ENCODE data around the gene HMGN4. TPM values are rescaled to one million over a fixed set of nuclear protein-coding genes. Genes with fewer than 3 reads are reported as not detected.
"Not testable (repeated sequence)": the region's sequence is repeated elsewhere in the genome, so short reads cannot be mapped to it uniquely, and the experiment has no call there.

Gene HMGN4
- 23.6 and 26.3 TPM in 2 replicates for total RNA-seq (2014; rRNA removed; shearing (Covaris generic))

DNA sequence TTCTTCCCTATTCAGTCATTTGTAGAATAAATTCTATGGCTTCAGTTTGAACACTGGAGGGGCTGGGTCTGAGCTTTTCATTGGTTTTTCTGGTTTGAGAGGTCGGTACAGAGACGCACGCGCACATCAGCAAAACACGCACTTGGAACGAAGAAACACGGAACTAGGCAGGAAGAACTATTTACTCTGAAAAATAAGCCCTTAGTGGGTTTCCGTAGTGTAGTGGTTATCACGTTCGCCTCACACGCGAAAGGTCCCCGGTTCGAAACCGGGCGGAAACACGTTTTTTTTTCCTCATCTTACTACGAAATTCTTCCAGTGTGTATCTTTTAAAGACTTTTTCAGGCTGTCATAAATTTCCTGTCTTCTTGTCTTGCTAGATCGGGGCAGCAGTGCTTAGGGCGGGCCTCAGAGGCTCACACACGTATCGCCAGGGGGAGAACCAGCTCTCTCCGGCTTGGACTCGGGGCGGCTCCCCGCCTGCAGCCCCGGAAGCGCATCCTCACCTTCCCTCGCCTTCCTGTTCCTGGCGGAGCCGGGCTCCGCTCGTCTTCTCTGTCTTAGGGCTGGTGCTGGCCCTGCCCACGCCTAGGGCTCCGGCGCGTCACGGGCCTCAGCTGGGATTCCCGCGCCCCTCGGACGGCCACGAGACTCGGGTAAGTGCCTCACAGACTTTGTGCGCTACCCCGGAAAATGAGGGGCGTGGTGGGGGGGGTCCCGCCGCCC is at the start of gene HMGN4:
Gene HMGN4, plus strand, starts transcription at position 521 of the 726 bp plus-strand sequence. CDS start 6,841 bp downstream, outside the sequence.
- DNase-seq (ENCODE audit: low spot score), result peak; percentile 95

DNA sequence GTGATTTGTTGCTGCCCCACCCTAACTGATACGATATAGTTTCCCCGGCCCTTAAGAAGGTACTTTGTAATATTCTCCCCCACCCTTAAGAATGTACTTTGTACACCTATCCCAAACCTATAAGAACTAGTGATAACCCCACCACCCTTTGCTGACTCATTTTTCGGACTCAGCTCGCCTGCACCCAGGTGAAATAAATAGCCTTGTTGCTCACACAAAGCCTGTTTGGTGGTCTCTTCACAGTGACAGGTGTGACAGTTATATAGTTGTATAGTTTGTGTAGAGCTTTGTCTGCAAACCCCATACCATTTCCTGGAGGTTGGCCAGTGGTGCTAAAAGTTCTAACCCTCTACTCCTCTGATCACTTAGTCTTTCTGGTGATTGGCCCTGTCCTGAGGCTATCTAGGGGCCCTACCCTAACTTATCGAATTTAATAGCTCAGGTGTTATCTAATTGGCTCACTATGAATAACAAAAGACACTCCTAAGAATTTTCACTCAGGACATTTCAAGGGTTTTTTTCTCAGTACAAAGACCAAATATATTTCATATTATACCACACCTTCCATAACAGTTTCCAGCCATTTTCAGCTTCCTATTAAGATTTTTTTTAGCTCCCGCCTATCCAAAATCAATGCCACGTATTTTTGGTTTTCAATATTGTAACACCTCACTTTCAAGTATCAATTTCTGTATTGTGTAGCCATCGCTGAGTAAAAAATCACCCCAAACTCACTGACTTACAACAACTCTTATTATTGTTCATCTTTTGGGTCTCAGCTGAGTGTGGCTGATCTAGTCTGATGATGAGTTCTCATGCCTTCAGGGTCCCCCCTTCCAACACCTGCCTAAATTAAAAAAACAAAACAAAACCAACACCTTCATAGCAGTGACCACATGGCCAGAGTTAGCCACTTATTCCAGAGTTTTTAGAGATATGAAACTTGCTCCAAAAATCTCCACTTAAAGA is 47.9 kb upstream of the HMGN4 start:
- DNase-seq (ENCODE audit: low spot score), result no peak

DNA sequence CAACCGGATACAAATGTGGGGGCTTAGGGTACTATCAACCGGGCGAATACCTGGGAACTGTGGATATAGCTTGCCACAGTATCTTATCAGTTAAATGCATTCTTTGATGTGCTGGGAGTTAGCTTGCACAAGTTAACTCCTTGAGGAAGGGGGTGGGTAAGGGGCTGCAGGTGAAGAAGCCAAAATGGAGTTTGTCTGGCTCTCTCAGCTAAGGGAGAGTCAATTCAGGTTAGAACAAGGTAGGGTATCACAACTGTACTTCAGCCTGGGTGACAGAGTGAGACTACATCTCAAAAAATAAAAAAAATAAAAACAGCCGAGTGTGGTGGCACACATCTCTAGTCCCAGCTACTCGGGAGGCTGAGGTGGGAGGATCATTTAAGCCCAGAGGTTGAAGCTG is 46.6 kb upstream of the HMGN4 start:
- no peak for DNase-seq (ENCODE audit: low spot score)

DNA sequence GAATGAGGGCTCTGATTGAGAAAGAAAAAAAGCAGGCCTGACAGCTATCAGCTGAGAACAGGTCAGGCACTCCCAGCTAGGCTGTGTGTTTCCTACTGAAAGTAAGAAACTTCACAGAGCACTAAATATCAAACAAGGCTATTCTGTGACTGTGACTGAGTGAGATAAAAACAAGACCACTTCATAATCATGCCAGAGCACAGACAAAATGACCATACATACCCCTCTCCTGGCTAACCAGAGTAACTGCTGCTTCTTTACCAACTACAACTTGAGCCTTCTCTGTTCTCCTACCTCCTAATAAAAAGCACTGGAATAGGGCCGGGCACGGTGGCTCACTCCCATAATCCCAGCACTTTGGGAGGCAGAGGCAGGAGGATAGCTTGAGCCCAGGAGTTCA is 44.9 kb upstream of the HMGN4 start:
- peak; percentile 14 for DNase-seq (ENCODE audit: low spot score)

DNA sequence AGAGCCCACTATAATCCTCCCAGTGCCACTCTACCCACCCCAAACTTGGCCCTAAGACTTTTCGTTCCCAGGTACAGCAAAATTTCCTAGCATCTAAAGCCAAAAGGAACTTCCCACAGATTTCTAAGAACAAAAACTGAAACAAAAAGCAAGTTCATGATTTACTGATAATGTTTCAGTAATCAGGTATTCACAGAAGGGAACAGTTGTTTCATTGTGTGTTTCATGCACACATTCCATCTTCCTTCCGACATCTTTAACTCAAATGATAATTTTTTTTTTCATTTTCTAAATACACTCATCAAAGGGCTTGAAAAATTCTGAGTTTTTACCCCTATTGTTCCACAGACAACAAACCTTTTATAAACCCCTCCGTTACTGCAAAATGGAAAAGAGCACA is 44.0 kb upstream of the HMGN4 start:
- DNase-seq (ENCODE audit: low spot score), result no peak

GRCh38 chr6:26495281-26495680 is 42.9 kb upstream of the HMGN4 start:
- no peak for DNase-seq (ENCODE audit: low spot score)

- DNase-seq (ENCODE audit: low spot score), result no peak
Measured at GRCh38 chr6:26497610-26498009, 40.6 kb upstream of the HMGN4 start.

- DNase-seq (ENCODE audit: low spot score), result no peak
Measured at GRCh38 chr6:26500102-26500501, 38.1 kb upstream of the HMGN4 start, which contains the start of gene BTN1A1. TSS of gene BTN1A1 (plus strand) at chr6:26500303. CDS start at chr6:26501287, 984 bp downstream.

GRCh38 chr6:26501482-26501986 is 36.6 kb upstream of the HMGN4 start:
- no peak for DNase-seq (ENCODE audit: low spot score)

DNA sequence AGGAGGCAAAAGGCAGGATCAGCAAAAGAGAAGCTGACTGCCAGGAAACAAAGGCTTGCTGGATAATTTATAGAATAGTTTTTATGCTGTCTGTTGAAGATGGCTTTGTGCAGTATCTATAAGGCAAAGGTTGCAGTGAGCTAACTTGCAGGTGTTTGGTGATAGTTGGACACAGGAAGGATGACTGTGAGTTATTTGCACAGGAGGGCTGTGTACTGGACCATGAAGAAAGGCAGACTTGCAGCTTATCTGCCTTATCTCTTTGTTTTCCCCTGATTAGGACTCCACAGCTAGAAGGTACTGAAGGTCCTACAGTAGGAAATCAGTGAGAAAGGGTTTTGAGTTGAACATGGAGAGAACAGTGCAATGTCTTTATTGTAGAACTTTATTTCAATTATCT is 36.0 kb upstream of the HMGN4 start:
- DNase-seq (ENCODE audit: low spot score), result no peak

- DNase-seq (ENCODE audit: low spot score), result no peak
Measured at GRCh38 chr6:26502626-26503025, 35.5 kb upstream of the HMGN4 start.

GRCh38 chr6:26507658-26508057 is 30.5 kb upstream of the HMGN4 start:
- no peak for DNase-seq (ENCODE audit: low spot score)

DNA sequence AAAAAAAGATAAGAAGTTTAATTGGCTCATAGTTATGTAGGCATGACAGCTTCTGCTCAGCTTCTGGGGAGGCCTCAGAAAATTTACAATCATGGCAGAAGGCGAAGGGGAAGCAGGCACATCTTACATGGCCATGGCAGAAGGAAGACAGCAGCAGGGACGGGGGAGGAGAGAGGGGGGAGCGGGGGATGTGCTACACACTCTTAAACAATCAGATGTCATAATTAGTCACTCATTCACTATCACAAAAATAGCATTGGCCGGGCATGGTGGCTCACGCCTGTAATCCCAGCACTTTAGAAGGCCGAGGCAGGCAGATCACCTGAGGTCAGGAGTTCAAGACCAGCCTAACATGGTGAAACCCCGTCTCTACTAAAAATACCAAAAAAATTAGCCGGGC is 27.1 kb upstream of the HMGN4 start:
- DNase-seq (ENCODE audit: low spot score), result not testable (repeated sequence)

DNA sequence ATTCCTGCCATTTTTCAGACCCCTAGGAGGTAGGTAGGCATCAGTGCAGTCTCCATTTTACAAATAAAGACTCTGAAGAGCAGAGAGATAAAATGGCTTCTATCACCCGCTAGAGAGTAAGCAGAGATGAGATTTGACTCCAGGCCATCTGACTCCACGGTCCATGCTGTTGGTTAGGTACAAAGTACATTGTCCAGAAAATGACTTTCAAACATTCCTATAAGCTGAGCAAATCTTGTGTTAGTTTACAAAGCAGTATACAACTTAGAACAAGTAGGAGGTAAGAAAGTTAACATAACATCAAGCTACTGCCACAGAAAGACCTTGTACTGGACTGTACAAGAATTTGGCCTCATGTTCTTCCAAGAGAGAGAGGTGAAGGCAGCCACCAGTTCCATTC is 23.2 kb upstream of the HMGN4 start:
- DNase-seq (ENCODE audit: low spot score), result no peak

GRCh38 chr6:26516481-26517427 is 21.4 kb upstream of the HMGN4 start:
- no peak for DNase-seq (ENCODE audit: low spot score)

DNA sequence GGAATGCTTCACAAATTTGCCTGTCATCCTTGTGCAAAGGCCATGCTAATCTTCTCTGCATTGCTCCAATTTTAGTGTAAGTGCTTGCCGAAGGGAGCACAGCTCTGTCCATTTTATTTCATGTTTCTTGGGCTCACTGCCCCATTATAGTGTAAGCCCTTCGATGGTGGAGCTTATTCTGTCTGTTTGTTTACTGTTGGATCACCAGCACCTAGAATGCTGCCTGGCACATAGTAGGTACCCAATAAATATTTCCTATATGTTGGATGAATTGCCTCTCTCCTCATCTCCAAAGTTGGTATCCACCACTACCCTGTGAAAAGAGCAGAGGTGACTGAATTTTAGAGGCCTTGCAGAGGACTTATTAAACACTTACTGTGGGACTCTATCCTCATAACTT is 18.8 kb upstream of the HMGN4 start:
- no peak for DNase-seq (ENCODE audit: low spot score)

GRCh38 chr6:26520237-26520849 is 17.8 kb upstream of the HMGN4 start:
- peak; percentile 67 for DNase-seq (ENCODE audit: low spot score)

DNA sequence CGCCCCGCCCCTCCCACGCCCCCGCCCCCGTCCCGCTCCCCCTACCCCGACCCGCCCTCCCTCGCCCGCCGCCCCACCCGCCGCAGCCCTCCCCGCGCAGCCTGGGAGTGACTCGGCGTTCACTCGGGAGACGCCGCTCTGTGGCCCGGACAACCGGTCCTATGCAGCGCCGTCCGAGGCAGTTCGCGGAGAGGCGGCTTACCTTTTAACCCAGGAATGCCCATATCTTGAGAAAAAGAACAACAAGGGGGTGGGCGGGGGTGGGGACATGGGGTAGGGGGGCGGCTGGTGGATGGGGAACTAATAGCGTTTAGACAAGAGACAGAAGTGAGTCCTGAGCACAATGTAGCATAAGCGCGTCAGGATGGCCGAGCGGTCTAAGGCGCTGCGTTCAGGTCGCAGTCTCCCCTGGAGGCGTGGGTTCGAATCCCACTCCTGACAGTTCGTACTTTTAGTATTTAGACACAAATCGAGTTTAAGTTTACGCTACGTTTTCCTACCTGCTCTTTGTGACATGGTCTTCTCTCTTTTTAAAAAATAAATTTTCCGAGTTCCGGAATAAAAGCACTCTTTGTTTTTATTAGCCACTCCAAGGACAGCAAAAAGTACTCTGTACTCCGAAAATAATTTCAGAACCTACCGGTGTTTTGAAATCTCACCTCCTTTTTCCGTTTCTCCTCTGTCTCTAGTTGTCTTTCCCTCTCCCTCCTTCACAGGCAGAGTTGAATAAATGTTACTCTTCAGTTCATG is 17.1 kb upstream of the HMGN4 start:
- DNase-seq (ENCODE audit: low spot score), result peak; percentile 88

GRCh38 chr6:26521600-26522391 is 16.4 kb upstream of the HMGN4 start:
- peak; percentile 64 for DNase-seq (ENCODE audit: low spot score)
